Activated CD8-positive, alpha-beta memory T cell treated with anti-CD3 and anti-CD28 coated beads, Interleukin-2, amount 50 U/mL, for 4 hours (primary cell): ENCODE measurements around the gene RASAL3.
"Not testable (repeated sequence)": the region's sequence is repeated elsewhere in the genome, so short reads cannot be mapped to it uniquely, and the experiment has no call there.

ENCODE experiments used
- DNase-seq: peaks from one replicate; pipeline ENCODE4 v3.0.0-alpha.2; 2020

RASAL3 gene

DNA sequence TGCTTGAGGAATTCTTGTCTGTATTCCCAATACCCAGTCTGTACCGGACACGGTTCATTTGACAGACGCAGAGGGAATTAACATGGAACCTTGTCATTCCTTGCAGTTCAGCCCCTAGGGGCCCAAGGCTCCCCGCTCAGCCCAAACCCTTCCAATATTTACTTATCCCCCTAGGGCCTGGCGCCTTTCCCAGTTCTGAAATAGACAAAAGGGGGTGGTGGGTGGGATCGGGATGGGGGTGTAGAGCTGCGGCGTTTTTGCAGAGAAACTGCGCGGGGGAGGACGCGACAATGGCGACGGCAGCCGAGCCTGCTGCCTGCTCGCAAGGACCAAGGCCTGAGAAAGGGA, 46.1 kb downstream of the RASAL3 start:
- DNase-seq = no peak

DNA sequence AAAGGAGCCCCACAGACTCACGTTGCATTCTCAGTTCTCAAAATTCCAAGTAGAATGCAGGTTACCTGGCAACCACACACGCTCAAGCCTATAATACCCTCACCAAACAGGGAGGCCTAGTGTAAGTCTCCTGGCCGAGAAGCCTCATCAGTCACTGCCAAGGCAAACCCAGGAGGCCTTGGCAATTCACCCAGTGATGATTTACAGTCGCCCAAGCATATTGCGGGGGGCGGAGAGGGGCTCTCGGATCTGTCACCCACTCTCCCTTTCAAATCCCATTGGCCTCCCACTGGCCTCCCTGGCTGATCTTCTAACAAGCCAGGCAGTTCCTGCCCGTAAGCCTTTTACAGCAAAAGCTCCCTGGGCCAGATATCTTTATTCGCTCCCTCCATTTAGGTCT, 46.6 kb downstream of the RASAL3 start:
- DNase-seq = no peak

DNA sequence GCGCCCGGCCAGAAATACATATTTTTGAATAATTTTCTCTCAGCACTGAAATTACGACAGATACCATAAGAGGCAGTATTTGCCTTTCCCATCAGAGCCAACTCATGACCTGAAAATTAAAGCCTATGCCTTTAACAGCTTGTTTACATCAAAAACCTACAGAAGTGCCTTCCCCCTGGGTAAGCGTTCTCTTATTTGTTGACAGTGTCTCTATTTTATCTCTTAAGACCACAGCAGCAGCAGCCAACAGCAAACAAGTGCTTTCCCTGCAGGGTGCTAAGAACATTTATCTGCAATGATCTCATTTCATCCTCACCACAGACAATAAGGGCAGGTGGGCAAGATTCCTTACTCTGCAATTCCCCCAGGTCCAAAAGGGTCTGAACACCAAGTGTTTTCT, 51.5 kb downstream of the RASAL3 start:
- DNase-seq = no peak

DNA sequence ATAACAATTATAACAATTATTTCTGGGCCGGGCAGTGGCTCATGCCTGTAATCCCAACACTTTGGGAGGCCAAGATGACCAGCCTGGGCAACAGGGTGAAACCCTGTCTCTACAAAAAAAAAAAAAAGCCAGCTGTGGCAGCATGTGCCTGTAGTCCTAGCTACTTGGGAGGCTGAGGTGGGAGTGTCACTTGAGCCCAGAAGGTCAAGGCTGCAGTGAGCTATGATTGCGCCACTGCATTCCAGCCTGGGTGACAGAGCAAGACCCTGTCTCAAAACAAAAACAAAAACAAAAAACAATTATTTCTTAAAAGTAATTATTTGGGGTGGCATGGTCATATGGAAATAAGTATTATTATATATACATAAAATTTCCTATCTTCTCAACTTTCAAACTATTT, 53.0 kb downstream of the RASAL3 start:
- not testable (repeated sequence) for DNase-seq

DNA sequence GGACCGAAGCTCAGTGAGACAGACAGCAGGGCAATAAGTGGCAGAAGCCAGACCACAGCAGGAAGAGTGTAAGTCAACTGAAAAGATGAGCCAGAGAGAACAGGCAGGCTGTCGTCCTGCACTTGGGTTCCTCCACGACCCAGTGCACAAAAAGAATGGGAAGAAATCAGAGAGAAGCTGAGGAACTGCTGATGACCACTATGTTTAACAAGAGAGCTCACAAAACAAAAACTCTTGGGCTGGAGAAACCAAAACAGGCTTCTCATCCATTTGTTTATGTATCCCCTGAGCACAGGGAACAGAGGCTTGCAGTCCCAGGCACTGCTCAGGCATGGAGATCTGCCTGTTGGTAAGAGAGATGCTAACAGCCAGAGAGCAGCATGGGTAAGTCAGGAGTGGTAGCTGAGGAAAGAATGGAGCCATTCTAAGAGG, 59.5 kb downstream of the RASAL3 start:
- no peak for DNase-seq

DNA sequence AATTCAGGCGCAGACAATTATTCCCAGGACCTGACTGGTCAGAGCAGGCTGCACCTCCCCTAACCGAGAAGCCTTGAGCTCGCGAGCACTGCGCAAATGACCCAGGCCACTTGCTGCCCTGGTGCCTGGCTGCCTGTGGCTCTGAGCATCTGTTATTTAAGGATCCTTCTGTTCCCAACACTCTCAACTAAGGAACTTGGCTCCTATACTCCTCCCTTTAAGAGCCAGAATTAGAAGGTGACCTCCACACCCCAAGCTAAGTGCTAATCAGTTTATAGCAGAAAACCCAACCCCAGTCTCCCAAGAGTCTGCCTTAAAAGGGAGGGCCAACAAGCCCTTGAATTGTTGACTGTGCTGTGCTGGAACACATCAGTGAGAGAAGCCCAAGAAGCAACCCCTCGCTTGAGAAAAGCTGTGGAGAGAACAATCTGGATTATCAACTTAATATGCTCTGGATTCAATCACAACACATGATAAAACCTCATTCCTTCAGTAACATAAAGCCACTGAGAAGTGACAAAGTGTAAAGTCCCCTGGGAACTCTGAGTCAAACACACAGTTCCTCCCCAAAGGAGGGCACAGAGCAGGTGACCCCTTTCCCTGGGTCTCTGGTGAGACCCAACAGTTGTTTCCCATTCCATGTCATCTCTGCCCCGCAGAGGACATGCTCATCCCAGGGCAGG, 60.1 kb downstream of the RASAL3 start:
- DNase-seq = no peak

DNA sequence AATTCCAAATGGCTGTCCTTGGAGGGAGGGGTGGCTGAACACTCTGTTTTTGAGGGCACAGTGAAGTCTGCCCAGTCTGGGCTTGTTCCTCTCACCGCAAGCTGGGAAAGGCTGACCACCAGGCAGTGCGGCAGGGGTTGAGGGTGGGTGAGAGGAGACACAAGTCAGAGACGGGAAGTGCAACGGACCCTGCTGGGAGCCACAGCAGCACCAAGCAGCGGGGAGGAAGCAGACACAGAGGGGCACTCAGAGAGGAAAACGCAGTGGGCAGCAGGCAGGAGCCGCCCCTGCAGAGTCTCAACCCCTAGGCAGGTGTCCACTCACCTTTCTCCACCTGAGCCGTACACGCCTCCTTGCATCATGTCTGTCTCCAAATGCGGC, 61.2 kb downstream of the RASAL3 start:
- DNase-seq = no peak

DNA sequence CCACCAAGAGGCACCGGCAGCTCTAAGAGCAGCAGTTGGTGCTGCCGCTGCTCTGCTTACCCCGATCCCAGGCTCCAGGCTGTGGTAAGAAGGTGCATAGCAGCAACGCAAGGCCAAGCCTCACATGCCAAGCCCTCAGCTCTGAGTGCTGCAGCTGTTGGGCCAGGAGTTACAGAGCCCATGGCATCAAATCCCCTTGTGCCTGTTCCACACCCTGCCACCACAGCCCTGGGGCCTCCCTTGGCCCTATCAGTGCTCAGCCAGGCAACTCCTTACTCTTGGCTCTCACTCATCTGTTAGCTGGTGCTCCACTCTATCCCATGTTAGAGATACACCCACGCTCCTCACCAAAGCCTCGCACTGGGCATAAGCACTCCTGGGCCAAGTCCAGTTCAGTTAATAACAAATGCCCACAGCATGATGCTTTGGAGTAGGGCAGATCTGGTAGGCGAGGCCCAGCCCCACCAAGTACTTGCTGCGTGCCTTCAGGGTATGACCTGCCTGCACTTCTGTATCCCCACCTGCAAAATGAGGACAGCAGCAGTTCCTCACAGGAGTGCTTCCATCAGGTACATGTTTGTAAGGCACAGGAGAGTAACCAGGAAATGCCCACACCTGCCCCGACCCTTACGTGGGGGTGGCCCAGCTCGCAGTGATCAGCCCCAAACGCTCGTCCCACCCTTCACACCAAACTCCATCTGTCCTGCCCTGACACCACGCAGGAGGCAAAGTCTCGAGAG, 61.8 kb downstream of the RASAL3 start:
- no peak for DNase-seq
